Amygdala (tissue), 56 donors: Measurements from ENCODE around the gene HES4.
A peak's percentile ranks its signal among the peaks of the same experiment; 100 is the strongest.
"Not testable (repeated sequence)": the region's sequence is repeated elsewhere in the genome, so short reads cannot be mapped to it uniquely, and the experiment has no call there.

Experiments
- DNase-seq, 56 donors: peaks; one replicate each; lab custom pipeline; 2025; lab: John Stamatoyannopoulos, UW

Gene HES4

GRCh38 chr1:1000357-1001056 is 610 bp upstream of the HES4 start:
- peak in 46 of 56 donors; percentile 25 to 84 (median 64) for DNase-seq

GRCh38 chr1:998995-999724 is 737 bp downstream of the HES4 start:
- peak in 2 of 56 donors; percentile 34 to 37 for DNase-seq

GRCh38 chr1:998745-998994 is 1.2 kb downstream of the HES4 start:
- no peak for DNase-seq

GRCh38 chr1:997993-998744 is 1.7 kb downstream of the HES4 start:
- no peak for DNase-seq

- DNase-seq, result no peak
Observed at GRCh38 chr1:997713-997992, 2.2 kb downstream of the HES4 start.

- DNase-seq, result no peak
Observed at GRCh38 chr1:996851-997712, 2.8 kb downstream of the HES4 start.

- no peak for DNase-seq
Observed at GRCh38 chr1:995665-996633, 3.9 kb downstream of the HES4 start.

GRCh38 chr1:994546-994945 is 5.4 kb downstream of the HES4 start:
- DNase-seq, result not testable (repeated sequence)

- no peak for DNase-seq
Observed at GRCh38 chr1:993379-993995, 6.4 kb downstream of the HES4 start.

GRCh38 chr1:992362-992761 is 7.5 kb downstream of the HES4 start:
- DNase-seq, result no peak

GRCh38 chr1:991895-992294 is 8.0 kb downstream of the HES4 start:
- DNase-seq, result no peak

- not testable (repeated sequence) for DNase-seq
Observed at GRCh38 chr1:991275-991674, 8.6 kb downstream of the HES4 start.

GRCh38 chr1:988061-988460 is 11.8 kb downstream of the HES4 start:
- DNase-seq, result not testable (repeated sequence)

- no peak for DNase-seq
Observed at GRCh38 chr1:985126-985525, 14.8 kb downstream of the HES4 start.

GRCh38 chr1:984476-984814 is 15.5 kb downstream of the HES4 start:
- DNase-seq, result no peak

GRCh38 chr1:983798-984475 is 16.0 kb downstream of the HES4 start:
- peak in 16 of 56 donors; percentile 11 to 59 (median 30) for DNase-seq

- no peak for DNase-seq
Observed at GRCh38 chr1:982765-983436, 17.0 kb downstream of the HES4 start.

GRCh38 chr1:981955-982558 is 17.8 kb downstream of the HES4 start, which contains the start of gene PERM1:
PERM1 (minus strand) TSS chr1:982093; CDS start chr1:981029, 1,064 bp downstream.
- DNase-seq, result no peak
